ENCODE results near the gene PTPRJ.

DNA sequence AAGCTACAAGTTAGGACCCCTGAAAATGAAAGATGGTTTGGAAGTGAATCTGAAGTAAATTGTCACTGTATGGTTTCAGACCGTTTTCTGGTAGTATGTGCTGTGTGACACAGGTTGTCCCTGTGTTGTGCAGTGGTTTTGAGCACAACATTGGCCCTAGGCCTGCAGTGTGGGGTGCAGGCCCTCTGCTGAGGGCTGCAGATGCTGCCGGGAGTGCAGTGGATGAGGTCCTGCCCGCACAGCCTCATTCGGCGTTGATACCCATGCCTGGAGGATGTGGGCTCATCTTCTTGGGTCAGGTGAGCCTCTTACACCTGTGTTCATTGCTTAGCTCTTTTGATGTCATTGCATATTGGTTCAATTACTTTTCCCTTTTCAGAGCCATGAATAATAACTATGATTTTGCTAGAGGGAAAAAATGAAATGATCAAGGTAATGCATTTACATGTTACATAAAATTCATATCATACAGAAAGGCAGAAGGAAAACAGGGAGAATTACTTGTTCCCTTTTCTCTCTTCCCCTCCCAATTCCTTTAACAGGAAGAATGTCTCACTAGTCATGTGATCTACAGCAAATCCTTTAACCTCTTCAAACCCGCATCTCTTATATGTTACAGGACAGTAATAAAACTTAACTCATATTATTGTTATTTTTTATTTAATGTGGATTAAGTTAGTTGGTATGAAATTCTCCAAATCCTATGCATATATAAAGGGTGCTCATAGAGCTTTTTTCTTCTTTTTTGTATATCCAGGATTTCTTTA, 48.7 kb downstream of the PTPRJ start:
- TF ChIP-seq, protein P1, sequence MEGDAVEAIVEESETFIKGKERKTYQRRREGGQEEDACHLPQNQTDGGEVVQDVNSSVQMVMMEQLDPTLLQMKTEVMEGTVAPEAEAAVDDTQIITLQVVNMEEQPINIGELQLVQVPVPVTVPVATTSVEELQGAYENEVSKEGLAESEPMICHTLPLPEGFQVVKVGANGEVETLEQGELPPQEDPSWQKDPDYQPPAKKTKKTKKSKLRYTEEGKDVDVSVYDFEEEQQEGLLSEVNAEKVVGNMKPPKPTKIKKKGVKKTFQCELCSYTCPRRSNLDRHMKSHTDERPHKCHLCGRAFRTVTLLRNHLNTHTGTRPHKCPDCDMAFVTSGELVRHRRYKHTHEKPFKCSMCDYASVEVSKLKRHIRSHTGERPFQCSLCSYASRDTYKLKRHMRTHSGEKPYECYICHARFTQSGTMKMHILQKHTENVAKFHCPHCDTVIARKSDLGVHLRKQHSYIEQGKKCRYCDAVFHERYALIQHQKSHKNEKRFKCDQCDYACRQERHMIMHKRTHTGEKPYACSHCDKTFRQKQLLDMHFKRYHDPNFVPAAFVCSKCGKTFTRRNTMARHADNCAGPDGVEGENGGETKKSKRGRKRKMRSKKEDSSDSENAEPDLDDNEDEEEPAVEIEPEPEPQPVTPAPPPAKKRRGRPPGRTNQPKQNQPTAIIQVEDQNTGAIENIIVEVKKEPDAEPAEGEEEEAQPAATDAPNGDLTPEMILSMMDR (IDR thresholded peaks at IDR 0.05) = no peak
- no peak for TF ChIP-seq EZH2 (IDR thresholded peaks at IDR 0.05; ENCODE audit: borderline replicate concordance, insufficient read depth, low read depth, low read length, poor library complexity, severe bottlenecking)
